Hematopoietic multipotent progenitor cell (in vitro differentiated cells): ENCODE data around the gene PCNX3. TPM values are rescaled to one million over a fixed set of nuclear protein-coding genes. Genes with fewer than 3 reads are reported as not detected.

ENCODE experiments used
- DNase-seq, 3 donors: peaks; one replicate each; pipeline ENCODE4 v3.0.0-alpha.2; 2011 to 2015; ENCODE audit warnings: low read depth in 2 of 3, low spot score in 2 of 3
- total RNA-seq: library from RNA; depleted of rRNA; stranded (reverse); fragments of >200 nt; gene quantifications from one replicate; pipeline ENCODE4 v1.2.3, GENCODE V29; 2012

The PCNX3 gene
- 32.6 TPM for total RNA-seq

DNA sequence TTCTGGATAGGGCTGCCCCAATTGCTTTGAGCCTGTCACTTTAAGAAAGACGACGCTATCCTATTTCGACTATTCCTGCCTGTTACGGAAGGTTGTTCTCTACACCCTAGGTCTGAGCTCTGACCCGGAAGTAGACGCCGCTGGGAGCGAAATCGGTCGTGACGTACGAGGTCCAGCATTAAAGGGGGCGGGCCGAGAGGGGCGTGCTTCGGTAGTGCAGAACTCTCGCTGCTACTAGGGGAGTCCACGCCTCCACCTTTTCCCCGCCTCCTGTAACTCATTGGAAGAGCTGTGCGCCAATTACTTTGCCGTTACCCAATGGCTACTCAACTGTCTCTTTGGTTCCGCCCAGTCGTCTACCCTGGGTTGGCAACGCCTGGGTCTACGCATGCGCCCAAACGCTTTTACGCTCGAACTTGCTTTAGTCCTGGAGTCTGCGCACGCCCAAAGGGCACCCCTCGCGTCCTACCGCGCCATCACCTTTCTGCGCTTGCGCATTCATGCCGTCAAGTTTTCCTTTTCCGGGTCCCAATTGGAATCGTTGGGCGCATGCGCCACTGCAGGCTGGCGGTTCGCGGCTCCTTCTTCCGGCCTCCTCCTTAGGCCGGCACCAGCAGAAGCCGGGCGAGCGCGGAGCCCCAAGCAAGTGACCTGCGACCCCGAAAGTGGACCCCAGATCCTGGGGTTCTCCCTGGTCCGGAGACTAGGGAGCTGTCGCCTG is at the start of gene PCNX3:
Gene PCNX3, plus strand, starts transcription at position 548 of the 721 bp plus-strand sequence. CDS start 536 bp downstream, outside the sequence.
- peak; percentile 100 for DNase-seq

DNA sequence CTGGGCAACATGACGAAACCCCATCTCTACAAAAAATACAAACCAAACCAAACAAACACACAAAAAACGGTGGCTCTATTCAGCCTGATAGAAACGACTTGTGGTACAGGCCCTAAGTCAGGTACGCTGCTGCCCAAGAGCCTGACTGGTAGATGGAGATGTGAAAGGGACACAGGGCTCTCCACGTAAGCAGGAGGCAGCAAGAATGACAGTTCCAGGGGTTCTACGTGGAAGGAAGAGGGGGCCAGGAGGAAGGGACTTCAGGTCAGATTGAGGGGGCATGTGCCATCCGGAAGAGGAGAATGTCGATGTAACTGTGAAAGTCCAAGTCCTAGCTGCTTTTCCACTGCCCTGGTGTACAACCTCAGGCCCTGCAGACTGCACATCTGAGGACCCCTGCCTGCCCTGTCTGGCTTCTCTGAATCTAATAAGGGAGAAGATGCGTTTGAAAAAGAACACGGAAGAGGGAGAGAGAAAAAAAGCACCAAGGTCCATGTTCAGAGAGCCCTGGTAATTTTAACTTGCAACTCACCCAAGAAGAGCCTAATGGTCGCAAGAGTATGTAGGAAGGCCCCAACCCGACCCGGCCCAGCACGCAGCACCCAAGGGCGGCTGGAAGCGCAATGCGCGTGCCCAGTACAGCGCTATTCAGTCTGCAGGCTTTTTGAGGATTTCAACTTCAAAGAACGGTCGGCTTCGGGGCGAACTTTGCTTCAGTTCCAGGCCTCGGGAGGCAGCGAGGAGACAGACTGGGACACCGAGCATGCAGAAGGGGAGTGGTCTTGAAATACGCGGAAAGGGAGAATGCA is 46.2 kb upstream of the PCNX3 start:
- DNase-seq, result no peak

DNA sequence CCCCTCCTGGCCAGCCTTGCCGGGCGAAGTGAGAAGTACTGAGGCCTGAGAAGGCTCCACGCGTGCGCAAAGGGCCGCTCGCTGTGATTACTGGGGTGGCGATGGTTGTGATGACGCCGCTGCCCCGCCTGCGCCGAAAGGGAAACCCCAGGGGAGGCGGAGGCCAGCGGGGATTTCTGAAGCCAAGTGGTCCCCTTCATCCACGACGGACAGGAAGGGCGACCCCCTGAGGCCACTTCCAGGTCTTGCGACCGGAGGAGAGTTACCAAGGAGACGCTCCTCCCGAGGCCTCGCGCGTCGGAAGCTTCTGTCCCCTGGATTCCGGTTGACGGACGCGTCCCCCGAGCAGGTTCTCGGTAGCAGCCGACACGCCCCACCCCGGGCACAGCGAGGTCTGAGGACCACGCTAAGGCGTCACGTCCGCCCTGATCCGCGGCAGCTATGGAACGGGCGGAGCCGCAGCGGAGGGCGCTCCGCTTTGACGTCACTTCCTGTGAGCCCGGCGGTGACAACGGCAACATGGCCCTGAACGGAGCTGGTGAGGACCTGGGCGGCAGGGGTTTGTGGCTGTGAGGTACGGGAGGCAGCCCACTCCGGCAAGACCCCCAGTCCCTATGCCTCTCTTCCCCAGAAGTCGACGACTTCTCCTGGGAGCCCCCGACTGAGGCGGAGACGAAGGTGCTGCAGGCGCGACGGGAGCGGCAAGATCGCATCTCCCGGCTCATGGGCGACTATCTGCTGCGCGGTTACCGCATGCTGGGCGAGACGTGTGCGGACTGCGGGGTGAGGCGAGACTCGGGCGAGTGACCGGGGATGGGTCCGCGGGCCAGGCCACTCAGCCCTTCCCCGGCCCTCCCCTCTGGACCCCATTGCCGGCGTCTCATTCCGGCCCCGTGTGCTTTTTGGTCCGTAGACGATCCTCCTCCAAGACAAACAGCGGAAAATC is 45.3 kb upstream of the PCNX3 start, which contains the start of gene ZNRD2:
Gene ZNRD2, plus strand, starts transcription at position 505 of the 946 bp plus-strand sequence. Its CDS starts 15 bp downstream, at position 520.
- DNase-seq, result peak; percentile 96 to 100 (median 99)

DNA sequence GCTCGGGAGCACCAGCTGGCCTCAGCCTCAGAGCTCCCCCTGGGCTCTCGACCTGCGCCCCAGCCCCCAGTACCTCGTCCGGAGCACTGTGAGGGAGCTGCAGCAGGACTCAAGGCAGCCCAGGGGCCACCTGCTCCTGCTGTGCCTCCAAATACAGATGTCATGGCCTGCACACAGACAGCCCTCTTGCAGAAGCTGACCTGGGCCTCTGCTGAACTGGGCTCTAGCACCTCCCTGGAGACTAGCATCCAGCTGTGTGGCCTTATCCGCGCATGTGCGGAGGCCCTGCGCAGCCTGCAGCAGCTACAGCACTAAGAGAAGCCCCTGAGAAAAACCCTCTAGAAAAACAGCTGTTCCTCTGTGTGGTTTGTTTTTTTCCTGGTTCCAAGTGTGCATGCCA is 44.2 kb upstream of the PCNX3 start:
- no peak for DNase-seq

DNA sequence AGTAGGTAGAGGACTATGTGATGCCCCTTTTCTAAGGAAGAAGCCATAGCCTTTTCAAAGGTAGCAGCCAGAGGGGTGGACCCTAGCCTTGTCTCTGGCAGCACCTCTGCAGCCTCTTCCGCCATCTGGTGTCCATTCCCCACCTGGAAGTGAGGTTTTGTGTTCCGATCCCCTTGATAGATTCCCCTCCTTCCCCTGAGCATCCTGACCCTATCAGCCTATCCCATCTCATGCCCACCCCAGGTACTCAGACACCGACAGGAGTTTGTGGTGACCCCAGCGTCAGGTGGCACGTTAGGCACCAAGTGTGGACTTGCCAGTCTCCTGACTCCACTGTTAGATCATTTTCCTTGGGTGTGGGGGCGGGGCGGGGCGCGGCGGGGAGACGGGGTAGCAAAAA is 43.6 kb upstream of the PCNX3 start:
- DNase-seq, result peak in 2 of 3 donors; percentile 54 to 64

DNA sequence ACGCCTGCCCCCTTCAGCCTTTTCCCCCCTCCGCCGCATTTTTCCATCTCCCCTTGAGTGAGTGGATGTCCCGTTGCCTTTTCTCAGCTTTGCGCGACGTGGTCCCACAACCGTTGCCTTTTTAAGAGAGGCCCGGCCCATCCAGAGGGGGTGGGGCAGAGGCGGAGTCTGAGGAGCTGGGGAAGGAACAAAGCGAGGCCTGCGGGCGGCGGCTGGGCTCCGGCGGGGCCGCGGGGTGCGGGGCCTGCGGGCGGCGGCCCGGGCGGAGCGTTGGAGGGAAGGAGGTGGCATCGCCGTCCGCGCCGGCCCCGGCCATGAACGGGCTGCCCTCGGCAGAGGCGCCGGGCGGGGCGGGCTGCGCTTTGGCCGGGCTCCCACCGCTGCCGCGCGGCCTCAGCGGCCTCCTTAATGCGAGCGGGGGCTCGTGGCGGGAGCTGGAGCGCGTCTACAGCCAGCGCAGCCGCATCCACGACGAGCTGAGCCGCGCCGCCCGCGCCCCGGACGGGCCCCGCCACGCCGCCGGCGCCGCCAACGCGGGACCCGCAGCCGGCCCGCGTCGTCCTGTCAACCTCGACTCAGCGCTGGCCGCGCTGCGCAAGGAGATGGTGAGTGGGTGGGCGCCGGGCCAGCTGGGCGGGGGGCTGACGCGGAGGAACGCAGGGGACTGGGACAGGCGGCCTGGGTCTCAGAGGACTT is 43.1 kb upstream of the PCNX3 start, which contains the start of gene FAM89B:
Gene FAM89B, plus strand, starts transcription at position 183 of the 696 bp plus-strand sequence. Its CDS starts 132 bp downstream, at position 315.
- DNase-seq, result peak in 2 of 3 donors; percentile 88 to 94

DNA sequence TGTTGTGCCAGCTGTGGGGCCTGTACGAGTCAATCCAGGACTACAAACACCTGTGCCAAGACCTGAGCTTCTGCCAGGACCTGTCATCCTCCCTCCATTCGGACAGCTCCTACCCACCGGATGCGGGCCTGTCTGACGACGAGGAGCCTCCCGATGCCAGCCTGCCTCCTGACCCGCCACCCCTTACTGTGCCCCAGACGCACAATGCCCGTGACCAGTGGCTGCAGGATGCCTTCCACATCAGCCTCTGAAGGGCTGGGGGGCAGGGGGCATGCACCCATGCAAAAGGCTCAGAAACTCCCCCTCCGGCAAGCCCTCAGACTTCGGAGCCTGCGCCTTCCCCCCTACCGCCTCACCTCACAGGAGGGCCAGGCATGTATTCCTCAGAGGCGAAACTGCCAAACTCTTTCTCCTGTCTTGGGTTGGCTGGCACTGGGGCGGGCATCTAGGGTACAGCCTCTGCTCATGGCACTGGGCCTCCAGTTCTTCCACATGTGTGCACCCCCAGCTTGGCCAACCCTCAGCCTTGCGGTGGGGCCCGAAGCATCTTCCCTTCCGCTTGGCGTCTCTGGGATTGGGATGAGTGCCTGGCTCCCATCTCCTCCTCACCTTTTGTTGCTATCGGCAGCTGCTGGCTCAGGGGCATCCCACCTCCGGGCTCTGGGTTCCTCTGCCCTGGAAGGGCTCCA is 42.0 kb upstream of the PCNX3 start:
- DNase-seq, result no peak

DNA sequence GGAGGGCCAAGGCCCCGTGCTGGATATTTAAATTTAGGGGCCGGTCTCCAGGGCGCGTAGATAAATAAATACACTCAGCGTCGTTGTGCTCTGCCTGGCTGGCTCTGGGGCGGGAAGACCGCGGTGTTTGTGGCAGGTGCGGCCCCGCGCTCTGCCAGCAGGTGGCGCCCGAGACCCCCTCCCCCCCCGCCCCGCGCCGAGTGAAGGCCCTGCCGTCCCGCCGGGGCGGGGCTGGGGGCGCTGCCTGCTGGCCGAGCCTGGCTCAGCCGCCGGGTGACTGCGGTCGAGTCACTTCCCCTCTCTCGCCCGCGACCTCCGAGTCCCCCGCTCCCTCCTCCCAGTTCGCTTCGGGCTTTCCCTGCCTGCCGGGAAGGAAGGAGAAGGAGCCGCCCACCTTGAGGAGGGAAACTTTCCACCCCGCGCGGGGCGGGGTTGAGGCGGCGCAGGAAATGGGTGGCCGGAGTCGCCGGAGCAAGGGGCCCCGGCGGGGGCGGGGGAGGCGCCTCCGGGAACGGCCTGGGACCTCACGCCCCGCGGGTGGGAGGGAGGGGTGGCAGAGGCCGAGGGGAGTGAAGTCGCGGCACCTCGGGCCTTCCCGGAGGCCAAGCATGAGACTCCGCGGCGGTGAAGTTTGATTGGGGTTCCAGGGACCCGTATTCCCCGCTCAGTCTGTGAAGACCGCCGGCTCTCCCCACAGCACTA is 41.3 kb upstream of the PCNX3 start:
- peak; percentile 82 to 96 (median 94) for DNase-seq

DNA sequence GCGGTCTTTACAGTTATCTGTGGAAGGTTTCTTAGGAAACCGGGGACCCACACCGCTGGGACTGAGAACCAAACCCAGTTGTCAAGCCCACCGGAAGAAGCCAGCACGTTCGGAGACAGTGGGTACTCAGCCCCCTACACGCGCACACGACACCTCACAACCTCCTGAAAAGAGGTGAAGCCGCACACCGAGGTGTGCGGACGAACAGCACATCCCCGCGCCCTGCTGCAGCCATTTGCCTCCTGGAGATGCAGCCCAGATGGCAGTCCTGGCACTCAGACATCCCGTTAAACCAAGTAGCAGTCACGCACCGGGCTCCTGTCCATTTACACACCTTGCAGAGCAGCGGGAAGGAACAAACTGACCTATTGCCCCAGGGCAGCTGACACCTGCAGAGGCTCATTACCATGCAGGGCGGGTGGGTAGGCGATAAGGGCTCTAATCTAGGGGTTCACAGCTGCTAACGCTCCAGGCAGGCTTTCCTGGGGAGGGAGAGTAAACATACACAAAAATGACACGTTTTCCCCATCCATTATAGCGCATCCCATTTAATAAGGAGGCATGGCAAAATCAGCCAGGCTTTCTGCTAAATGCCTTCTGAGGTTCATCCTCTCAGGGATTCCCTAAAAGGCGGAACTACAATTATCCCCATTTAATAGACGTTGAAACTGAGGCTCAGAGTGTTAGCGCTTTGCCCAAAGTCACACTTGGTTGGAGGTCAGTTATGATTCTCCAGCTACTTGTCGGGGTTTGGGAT is 40.6 kb upstream of the PCNX3 start:
- DNase-seq, result peak in 1 of 3 donors; percentile 45

DNA sequence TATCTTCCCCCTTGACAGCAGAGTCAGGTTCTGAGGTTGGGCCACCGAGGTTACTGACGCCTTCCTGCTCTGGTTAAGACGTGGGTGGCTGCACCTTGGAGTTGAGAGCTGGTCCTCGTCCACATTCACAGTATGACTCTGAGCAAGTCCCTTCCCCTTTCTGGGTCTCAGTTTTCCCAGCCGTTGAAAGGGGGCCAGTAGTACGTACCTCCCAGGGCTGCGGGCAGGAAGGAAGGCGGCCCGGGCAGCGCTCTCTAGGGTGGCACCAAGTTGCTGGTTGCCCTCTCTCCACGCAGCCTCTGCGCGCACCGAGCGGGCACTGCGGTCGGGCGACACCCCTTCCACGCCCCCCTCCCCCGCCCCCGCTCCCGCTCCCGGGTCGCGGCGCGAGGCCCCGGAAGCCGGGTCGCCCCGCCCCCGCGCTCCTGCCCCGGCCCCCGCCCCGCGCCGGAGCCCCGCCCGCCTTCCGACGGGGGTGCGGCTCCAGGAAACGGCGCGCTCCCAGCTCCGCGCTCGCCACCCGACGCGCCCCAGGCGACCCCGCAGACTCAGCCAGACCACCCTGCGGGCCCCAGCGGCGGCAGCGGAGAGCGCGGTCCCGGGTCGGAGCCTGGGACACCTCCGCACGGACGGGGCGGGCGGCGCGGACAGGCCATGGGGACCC is 39.9 kb upstream of the PCNX3 start, which contains the start of gene EHBP1L1:
Gene EHBP1L1, plus strand, starts transcription at position 486 of the 664 bp plus-strand sequence. CDS start 250 bp downstream, outside the sequence.
- DNase-seq, result peak in 2 of 3 donors; percentile 58 to 62

DNA sequence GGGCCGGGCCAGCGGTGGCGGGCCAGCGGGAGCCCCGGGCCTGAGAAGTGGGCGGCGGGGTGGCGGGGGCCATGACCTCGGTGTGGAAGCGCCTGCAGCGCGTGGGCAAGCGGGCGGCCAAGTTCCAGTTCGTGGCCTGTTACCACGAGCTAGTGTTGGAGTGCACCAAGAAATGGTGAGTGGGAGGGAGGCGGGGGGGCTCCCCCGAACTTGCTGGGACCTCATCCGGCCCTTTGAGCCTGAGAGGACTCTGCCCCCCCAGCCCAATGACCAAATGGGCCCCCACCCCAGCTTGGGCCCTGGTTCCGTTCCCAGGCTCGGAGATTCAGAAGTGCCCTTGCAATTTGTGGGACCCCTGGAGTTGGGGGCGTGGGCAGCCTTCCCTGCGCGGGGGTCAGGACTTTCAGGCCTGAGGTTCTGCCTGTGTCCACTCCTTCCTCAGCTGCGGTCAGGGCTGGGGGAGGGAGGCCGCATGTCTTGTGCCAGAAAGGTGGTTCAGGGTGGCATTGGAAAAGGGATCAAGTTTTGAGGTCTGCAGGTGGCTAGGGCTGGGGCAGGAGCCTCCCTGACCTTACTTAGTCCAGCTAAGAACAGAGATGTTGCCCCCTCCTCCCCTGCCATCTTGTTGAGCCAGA is 39.2 kb upstream of the PCNX3 start:
- DNase-seq, result no peak

DNA sequence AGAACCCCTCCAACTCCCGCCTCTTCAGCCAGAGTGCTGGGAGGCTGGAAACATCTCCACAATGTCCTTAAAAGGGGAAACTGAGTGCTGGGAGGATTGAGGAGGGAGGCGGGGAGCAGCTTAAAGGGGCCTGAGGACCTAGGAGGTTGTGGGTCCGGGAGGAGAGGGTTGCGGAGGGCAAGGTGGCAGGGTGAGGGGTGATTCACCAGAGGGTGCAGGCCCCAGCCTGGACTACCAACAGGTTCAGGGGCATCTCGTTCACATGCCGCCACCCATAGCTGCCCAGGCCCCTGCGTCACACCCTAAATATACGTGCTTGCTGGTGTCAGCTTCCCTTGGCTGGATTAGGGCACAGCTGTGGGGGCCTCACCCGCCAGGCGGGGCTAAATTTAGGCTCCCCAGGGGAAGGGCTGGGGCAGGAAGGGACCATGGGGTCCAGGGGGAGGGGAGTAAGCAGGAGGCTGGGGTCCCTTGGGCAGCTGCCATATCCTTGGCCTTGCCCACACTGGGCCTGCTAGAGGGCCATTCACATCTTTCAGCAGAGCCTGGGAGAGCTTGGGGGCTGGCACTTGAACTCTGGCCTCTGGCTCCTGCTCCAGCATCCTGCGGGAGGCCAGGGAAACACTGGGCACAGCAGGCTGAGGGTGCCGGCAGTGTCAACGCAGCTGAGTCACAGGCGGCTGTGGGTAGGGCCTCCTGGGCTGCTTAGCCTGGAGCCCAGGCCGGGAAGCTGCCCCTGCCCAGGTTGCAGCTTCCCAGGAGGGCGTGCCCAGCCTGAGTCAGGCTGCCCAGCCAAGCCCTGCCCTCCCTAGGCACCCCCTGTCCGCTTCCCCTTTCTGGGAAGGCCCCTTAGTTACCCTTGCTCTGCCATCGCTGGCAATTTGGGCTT is 38.5 kb upstream of the PCNX3 start:
- peak in 2 of 3 donors; percentile 64 to 84 for DNase-seq

DNA sequence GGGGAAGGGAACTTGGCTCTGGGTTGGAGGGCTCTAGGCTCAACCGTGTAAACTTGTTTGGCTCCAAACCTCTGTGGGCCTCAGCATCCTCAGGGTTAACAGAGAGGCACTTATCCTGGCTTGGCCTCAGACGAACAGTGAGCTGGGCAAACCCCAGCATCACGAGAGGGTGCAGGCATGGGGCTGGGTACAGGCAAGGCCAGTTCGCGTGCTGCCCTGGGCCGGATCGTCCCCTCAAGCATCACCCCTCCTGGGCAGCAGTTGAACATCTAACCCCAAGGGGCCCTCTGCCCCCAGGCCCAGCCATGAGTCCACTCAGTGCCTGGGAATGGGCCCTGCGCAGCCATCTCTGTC is 37.8 kb upstream of the PCNX3 start:
- DNase-seq, result no peak

DNA sequence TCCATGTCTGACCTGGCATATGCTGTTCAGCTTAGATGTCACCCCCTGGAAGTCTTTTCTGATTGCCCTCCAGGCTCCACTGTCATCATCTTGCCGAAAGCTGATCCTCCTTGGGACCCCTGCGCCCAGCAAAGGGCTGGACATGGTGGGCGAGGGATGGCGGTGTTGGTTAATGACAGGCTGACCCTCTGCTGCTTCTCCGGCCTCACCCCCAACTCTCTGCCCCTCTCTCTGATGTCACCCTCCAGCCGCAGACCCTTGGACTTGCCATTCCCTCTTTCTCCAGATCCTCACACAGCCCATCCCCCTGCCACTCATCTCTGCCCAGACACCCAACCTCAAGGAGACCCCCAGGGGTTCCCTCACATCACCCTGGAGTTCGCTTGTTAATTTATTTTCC is 37.4 kb upstream of the PCNX3 start:
- no peak for DNase-seq

DNA sequence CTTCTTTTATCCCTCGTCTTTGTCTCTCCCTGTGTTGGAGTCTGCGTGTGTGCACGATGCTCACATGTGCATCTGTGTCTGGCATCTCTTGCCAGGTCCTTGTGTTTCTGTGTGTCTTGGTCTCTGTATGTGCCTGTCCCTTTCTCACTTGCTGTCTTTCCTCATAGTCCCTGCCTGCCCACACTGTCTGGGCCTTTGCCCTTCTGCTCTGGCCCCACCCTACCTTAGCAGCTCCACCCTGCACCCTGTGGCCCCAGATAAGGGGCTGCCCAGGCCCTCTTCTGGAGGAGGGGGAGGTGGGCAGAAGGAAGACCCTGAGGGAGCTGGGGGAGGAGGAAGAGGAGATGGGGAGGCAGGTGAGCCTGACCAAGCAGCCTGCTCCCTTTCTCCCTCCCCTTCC is 36.9 kb upstream of the PCNX3 start:
- DNase-seq, result no peak

DNA sequence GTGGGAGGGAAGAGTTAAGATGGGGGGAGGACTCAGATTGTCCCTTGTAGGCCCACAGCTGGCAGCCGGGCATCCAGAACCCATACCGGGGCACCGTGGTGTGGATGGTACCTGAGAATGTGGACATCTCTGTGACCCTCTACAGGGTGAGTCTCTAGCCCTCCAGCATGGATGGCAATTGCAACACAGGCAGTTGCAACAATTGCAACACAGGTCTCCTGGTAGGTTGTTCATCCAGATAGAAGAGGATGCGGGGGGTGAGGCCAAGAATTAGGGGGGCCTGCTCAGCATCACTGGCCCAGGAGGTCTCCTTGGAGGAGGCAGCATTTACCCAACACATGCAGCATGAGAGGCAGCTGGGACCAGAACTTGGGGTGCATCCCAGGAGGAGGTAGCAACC is 36.3 kb upstream of the PCNX3 start:
- no peak for DNase-seq
